Endothelial cell of umbilical vein (primary cell): Measurements from ENCODE around the gene SYTL3. TPM values are rescaled to one million over a fixed set of nuclear protein-coding genes. Genes with fewer than 3 reads are reported as not detected.

ENCODE experiments used
- BruUV-seq: library from RNA; stranded (reverse); fragments of 400-500 nt; replicated peaks from 2 replicates; lab custom pipeline; 2021; lab: Mats Ljungman, UMichigan
- CTCF ChIA-PET: fragments of 300-600, 350-600 bp; sonication (Branson Sonifier 250); formaldehyde crosslinking; loops from one replicate; lab custom pipeline; 2021; ENCODE audit warnings: antibody characterized with exemption, inconsistent platforms; lab: Charles Lee
- POLR2A ChIA-PET: fragments of 300-600, 350-600 bp; sonication (Branson Sonifier 250); formaldehyde crosslinking; loops from one replicate; lab custom pipeline; 2021; ENCODE audit warnings: antibody characterized with exemption, inconsistent platforms; lab: Charles Lee
- DNase-seq: peaks from one replicate; pipeline ENCODE4 v3.0.0-alpha.2; 2011; ENCODE audit warnings: low read depth, low spot score
- FAIRE-seq: peaks from 2 replicates; lab custom pipeline; 2011; peaks lifted over from hg19 to GRCh38; lab: Jason Lieb, UNC
- H2AFZ ChIP-seq: 2 replicates; pipeline ENCODE4 v1.6.0; 2012; ENCODE audit warnings: low read depth, low read length, control low read depth, inconsistent platforms
- H3K27ac ChIP-seq: 2 replicates; pipeline ENCODE4 v1.5.1; 2011; ENCODE audit warnings: low read depth, mild to moderate bottlenecking, control low read depth, low read length, moderate library complexity; ENCODE audit not compliant: insufficient read depth
- H3K27me3 ChIP-seq, 2 experiments: 2 replicates each; pipeline versions ENCODE4 v1.6.0 to v1.6.1; 2011; ENCODE audit warnings: low read length in 2 of 2, mixed read lengths in 1 of 2; ENCODE audit not compliant: control insufficient read depth in 2 of 2, insufficient read depth in 2 of 2
- H3K36me3 ChIP-seq, 2 experiments: 2 replicates in 1 of 2; 3 replicates in 1 of 2; pipeline ENCODE4 v1.5.1; 2011; ENCODE audit warnings: low read length in 2 of 2, mild to moderate bottlenecking in 1 of 2, moderate library complexity in 1 of 2; ENCODE audit not compliant: control insufficient read depth in 2 of 2, insufficient read depth in 2 of 2; ENCODE audit errors: extremely low read depth in 1 of 2
- H3K4me1 ChIP-seq: 3 replicates; pipeline ENCODE4 v1.5.1; 2011; ENCODE audit warnings: mild to moderate bottlenecking, low read length; ENCODE audit not compliant: control insufficient read depth, insufficient read depth; ENCODE audit errors: extremely low read depth
- H3K4me2 ChIP-seq: 2 replicates; pipeline ENCODE4 v1.6.1; 2011; ENCODE audit warnings: low read length, control low read depth, mixed read lengths; ENCODE audit not compliant: insufficient read depth
- H3K4me3 ChIP-seq, 3 experiments: fragments of 200-600 bp in 1 of 3; sonication (generic), shearing (Covaris generic) in 1 of 3; replicated peaks in 1 of 3; 2 replicates each; pipeline ENCODE4 v1.5.1; 2011 to 2016; ENCODE audit warnings: control low read depth in 3 of 3, low read length in 3 of 3, mild to moderate bottlenecking in 2 of 3, inconsistent platforms in 1 of 3, low read depth in 1 of 3, moderate library complexity in 1 of 3; ENCODE audit not compliant: insufficient read depth in 1 of 3
- H3K79me2 ChIP-seq: 2 replicates; pipeline ENCODE4 v1.6.0; 2012; ENCODE audit warnings: low read length, inconsistent platforms; ENCODE audit not compliant: control insufficient read depth, insufficient read depth
- H3K9ac ChIP-seq: replicated peaks from 2 replicates; pipeline ENCODE3; 2011; ENCODE audit warnings: low read length, control low read depth; ENCODE audit not compliant: insufficient read depth; ENCODE audit errors: extremely low read depth
- H3K9me1 ChIP-seq: replicated peaks from 3 replicates; pipeline ENCODE4 v1.6.0; 2011; ENCODE audit warnings: mild to moderate bottlenecking, low read length; ENCODE audit not compliant: control insufficient read depth, insufficient read depth; ENCODE audit errors: extremely low read depth
- H3K9me3 ChIP-seq: replicated peaks from 2 replicates; pipeline ENCODE4 v1.5.1; 2012; ENCODE audit warnings: low read length, inconsistent platforms; ENCODE audit not compliant: control insufficient read depth, insufficient read depth
- H4K20me1 ChIP-seq: replicated peaks from 2 replicates; pipeline ENCODE3; 2011; ENCODE audit warnings: mild to moderate bottlenecking, low read length; ENCODE audit not compliant: control insufficient read depth, insufficient read depth; ENCODE audit errors: extremely low read depth
- CTCF ChIP-seq, 2 donors: IDR thresholded peaks; 1 replicate in 1 of 2; 2 replicates in 1 of 2; pipeline ENCODE4 v1.5.1; 2011; ENCODE audit warnings: low read length in 2 of 2, mild to moderate bottlenecking in 2 of 2, moderate library complexity in 2 of 2, control low read depth in 1 of 2, inconsistent platforms in 1 of 2, low read depth in 1 of 2; ENCODE audit not compliant: insufficient read depth in 1 of 2; ENCODE audit errors: extremely low read depth in 1 of 2
- FOS ChIP-seq: IDR thresholded peaks from 2 replicates; pipeline ENCODE4 v1.6.1; 2011; ENCODE audit warnings: mild to moderate bottlenecking, low read length, moderate library complexity, borderline replicate concordance; ENCODE audit not compliant: insufficient read depth
- GATA2 ChIP-seq: IDR thresholded peaks from 2 replicates; pipeline ENCODE4 v1.7.0; 2011; ENCODE audit warnings: low read depth, mild to moderate bottlenecking, moderate library complexity, mixed read lengths, low read length; ENCODE audit not compliant: insufficient read length, insufficient read depth
- JUN ChIP-seq: IDR thresholded peaks from 2 replicates; pipeline ENCODE4 v1.6.1; 2011; ENCODE audit warnings: borderline replicate concordance, low read depth; ENCODE audit not compliant: insufficient read length, insufficient read depth
- MAX ChIP-seq: IDR thresholded peaks from 2 replicates; pipeline ENCODE4 v1.6.1; 2011; ENCODE audit not compliant: insufficient read depth, insufficient read length
- MYC ChIP-seq: IDR thresholded peaks from one replicate; pipeline ENCODE4 v1.6.1; 2011; ENCODE audit warnings: mild to moderate bottlenecking, low read depth, low read length
- POLR2A ChIP-seq: IDR thresholded peaks from 2 replicates; pipeline ENCODE4 v1.6.1; 2012; ENCODE audit warnings: low read depth, mild to moderate bottlenecking, control low read depth, low read length
- POLR2AphosphoS5 ChIP-seq: IDR thresholded peaks from 2 replicates; pipeline ENCODE4 v1.6.1; 2012; ENCODE audit warnings: low read depth, mild to moderate bottlenecking, control low read depth, low read length, moderate library complexity; ENCODE audit not compliant: insufficient read depth
- dilution Hi-C: fragments of 300-500 bp; cut with MboI; formaldehyde crosslinking; loops from one replicate; pipeline ENCODE4 v1.15.0; 2019; ENCODE audit warnings: low sequenced_read_pairs; ENCODE audit not compliant: extremely low pct_ligation_motif_present
- intact Hi-C: fragments of 100-400 bp; cut with micrococcal nuclease; formaldehyde crosslinking; loops from one replicate; pipeline ENCODE4 v1.10.0; 2022
- polyA plus RNA-seq, 4 experiments: library from polyadenylated mRNA; depleted of rRNA in 3 of 4; stranded (reverse) in 3 of 4; unstranded in 1 of 4; fragments of >200 nt; gene quantifications; 2 replicates each; pipeline versions ENCODE4 v1.2.1 to v1.2.3, GENCODE V29; 2011 to 2012; ENCODE audit warnings: missing spikeins in 1 of 4
- total RNA-seq: library from RNA; stranded (reverse); gene quantifications from 2 replicates; pipeline ENCODE4 v1.2.3, GENCODE V29; 2021

Gene SYTL3
- total and polyA plus RNA-seq, 2 donors (not counting 3 experiments of a cell fraction or from before 2014, with no cell fraction given), result 0.59 to 0.77 TPM

- H3K36me3 ChIP-seq, result peaks cover 2 to 4% of the 10 kb centered on the region in 2 experiments
- dilution Hi-C loops, result no loop called here
- no peaks in the 10 kb centered on the region for H3K9me3 ChIP-seq
- H3K9me1 ChIP-seq, result no peaks in the 10 kb centered on the region
- H3K27me3 ChIP-seq, result no peaks in the 10 kb centered on the region
- DNase-seq, result no peak
- H4K20me1 ChIP-seq, result no peaks in the 10 kb centered on the region
- H2AFZ ChIP-seq, result no peak overlapping the region
- ChIA-PET POLR2A (no interaction called here), CTCF (interaction anchor here (0.9 to 1.2 kb wide), 2 partner anchors 42 to 53 kb away, joined by 4 read pairs; no protein-coding TSS in a partner anchor)
- TF ChIP-seq POLR2AphosphoS5 (no peak), CTCF (IDR thresholded peaks at IDR 0.05; ENCODE audit: extremely low read depth in 1 of 2, insufficient read depth in 1 of 2, low read depth in 1 of 2, low read length in 2 of 2) (no peak), JUN (no peak), GATA2 (no peak), MAX (no peak), MYC (no peak), POLR2A (no peak), FOS (no peak)
- no peaks in the 10 kb centered on the region for H3K79me2 ChIP-seq
- no peaks in the 10 kb centered on the region for H3K4me1 ChIP-seq
- H3K9ac ChIP-seq, result no peak overlapping the region
- BruUV-seq, result no TSS peak
- no peak overlapping the region for H3K4me2 ChIP-seq
- no peak for FAIRE-seq
- H3K4me3 ChIP-seq, result no peak overlapping the region
- H3K27ac ChIP-seq, result no peak overlapping the region
- intact Hi-C loops, result no loop called here
Measured at GRCh38 chr6:158760618-158761250, 110.9 kb downstream of the SYTL3 start.
